BJ (cell line): ENCODE data around the gene FRMPD1. TPM values are rescaled to one million over a fixed set of nuclear protein-coding genes. Genes with fewer than 3 reads are reported as not detected.

Source experiments
- CTCF ChIA-PET: fragments of 350-600 bp; formaldehyde crosslinking; extraction: SDS; loops from one replicate; lab custom pipeline; 2021; ENCODE audit warnings: antibody characterized with exemption, inconsistent platforms; lab: Yijun Ruan, JAX
- POLR2A ChIA-PET: fragments of 300-600 bp; sonication (Branson Sonifier 250); formaldehyde crosslinking; extraction: SDS; loops from one replicate; lab custom pipeline; 2021; ENCODE audit warnings: antibody characterized with exemption; lab: Charles Lee
- DNase-seq: peaks from one replicate; pipeline ENCODE4 v3.0.0-alpha.2; 2011; ENCODE audit warnings: low read depth
- H3K27me3 ChIP-seq: 2 replicates; pipeline ENCODE4 v1.6.0; 2011; ENCODE audit warnings: low read length; ENCODE audit not compliant: control insufficient read depth, insufficient read depth
- H3K36me3 ChIP-seq: 2 replicates; pipeline ENCODE4 v1.5.1; 2011; ENCODE audit warnings: low read length; ENCODE audit not compliant: control insufficient read depth, insufficient read depth
- H3K4me3 ChIP-seq: 2 replicates; pipeline ENCODE4 v1.5.1; 2011; ENCODE audit warnings: low read depth, mild to moderate bottlenecking, control low read depth, low read length
- polyA plus RNA-seq: library from polyadenylated mRNA; depleted of rRNA; stranded (reverse); fragments of >200 nt; gene quantifications from 2 replicates; pipeline ENCODE4 v1.2.3, GENCODE V29; 2011
- TF ChIP-seq, protein P1 (sequence below): IDR thresholded peaks from 2 replicates; pipeline ENCODE4 v1.5.1; 2011; ENCODE audit warnings: low read depth, mild to moderate bottlenecking, control low read depth, inconsistent platforms, low read length, moderate library complexity; ENCODE audit not compliant: insufficient read depth

Gene FRMPD1
- polyA plus RNA-seq, 1 experiment: not detected

DNA sequence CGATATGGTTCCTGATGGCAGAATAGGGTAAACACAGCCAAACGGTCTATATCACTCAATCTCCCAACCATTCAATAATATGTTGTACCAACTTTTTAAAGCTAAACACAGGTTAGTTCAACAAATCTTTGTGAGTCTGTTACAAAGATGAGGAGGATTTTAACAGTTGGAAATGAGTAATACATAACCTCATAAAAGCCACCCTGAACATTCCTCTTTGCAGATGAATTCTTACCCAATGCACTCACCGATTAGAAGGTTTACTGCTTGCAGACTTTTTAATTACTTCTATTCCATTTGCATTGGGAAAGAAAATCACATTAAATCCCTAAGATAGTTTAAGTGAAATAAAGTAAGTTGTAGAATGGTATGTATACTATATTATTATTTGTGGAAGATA, 79.5 kb downstream of the FRMPD1 start:
- POLR2A ChIA-PET: interaction anchor here (0.5 kb wide), 1 partner anchor 31 kb away, joined by 6 read pairs; no protein-coding TSS in a partner anchor
- no peak overlapping the region for H3K4me3 ChIP-seq
- TF ChIP-seq, protein P1, sequence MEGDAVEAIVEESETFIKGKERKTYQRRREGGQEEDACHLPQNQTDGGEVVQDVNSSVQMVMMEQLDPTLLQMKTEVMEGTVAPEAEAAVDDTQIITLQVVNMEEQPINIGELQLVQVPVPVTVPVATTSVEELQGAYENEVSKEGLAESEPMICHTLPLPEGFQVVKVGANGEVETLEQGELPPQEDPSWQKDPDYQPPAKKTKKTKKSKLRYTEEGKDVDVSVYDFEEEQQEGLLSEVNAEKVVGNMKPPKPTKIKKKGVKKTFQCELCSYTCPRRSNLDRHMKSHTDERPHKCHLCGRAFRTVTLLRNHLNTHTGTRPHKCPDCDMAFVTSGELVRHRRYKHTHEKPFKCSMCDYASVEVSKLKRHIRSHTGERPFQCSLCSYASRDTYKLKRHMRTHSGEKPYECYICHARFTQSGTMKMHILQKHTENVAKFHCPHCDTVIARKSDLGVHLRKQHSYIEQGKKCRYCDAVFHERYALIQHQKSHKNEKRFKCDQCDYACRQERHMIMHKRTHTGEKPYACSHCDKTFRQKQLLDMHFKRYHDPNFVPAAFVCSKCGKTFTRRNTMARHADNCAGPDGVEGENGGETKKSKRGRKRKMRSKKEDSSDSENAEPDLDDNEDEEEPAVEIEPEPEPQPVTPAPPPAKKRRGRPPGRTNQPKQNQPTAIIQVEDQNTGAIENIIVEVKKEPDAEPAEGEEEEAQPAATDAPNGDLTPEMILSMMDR: no peak
- CTCF ChIA-PET: no interaction called here
- DNase-seq: peak; percentile 29
- H3K36me3 ChIP-seq: no peaks in the 10 kb centered on the region
- H3K27me3 ChIP-seq: peaks cover 5% of the 10 kb centered on the region

DNA sequence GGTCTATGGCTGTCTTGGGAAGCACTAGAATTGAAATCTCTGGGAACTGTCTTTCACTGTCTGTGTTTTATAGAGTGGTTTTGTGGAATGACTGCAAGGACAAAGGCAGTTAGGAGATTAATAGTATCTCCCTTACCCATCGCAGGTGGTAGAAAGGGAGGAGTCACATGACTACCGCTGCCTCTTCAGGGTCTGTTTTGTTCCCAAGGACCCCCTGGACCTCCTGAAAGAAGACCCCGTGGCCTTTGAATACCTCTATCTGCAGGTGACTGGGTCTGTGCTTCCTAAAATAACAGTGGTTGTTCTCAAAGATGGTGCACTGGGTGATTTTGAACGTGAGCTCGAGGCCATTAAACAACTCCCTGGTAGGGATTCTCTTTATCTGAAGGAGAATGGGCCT, 80.1 kb downstream of the FRMPD1 start:
- Histone ChIP-seq H3K4me3 (no peak overlapping the region), H3K27me3 (peaks cover 8% of the 10 kb centered on the region), H3K36me3 (no peaks in the 10 kb centered on the region)
- ChIA-PET CTCF (no interaction called here), POLR2A (interaction anchor here (0.5 kb wide), 1 partner anchor 32 kb away, joined by 6 read pairs; no protein-coding TSS in a partner anchor)
- DNase-seq: no peak
- TF ChIP-seq, protein P1: no peak

DNA sequence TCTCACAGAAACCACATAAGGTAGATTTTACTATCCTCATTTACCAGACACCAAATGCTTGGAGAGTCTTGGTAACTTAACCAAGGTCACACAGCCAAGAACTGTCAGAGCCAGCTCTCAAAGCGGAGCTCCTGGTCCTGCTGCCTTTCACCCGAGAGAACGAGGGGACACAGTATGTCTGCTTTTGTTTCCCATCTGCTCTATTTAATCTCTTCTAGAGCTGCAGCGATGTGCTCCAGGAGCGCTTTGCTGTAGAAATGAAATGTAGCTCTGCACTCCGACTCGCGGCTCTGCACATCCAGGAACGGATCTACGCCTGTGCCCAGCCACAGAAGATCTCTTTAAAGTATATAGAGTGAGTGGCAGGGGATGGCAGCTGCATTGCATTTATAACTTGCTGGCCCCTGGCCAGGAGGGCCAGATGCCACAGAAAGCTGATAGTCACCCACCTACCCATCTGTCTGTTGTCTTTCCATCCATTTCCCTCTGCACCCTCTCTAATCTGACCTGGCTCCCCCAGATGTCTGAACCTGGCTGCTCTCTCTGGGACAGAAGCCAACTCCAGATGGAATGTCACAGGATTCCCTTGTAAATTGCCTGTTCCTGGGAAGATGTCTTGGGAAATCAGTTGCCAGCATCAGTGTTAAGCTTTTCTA, 81.5 kb downstream of the FRMPD1 start:
- peak; percentile 5 for DNase-seq
- Histone ChIP-seq H3K36me3 (no peaks in the 10 kb centered on the region), H3K27me3 (peaks cover 8% of the 10 kb centered on the region), H3K4me3 (no peak overlapping the region)
- ChIA-PET POLR2A (no interaction called here), CTCF (interaction anchor here (1.2 to 2.4 kb wide), 3 partner anchors 10 to 140 kb away, joined by 3 to 10 read pairs (median 4); partner anchors contain the start of gene TOMM5)
- TF ChIP-seq, protein P1: no peak

DNA sequence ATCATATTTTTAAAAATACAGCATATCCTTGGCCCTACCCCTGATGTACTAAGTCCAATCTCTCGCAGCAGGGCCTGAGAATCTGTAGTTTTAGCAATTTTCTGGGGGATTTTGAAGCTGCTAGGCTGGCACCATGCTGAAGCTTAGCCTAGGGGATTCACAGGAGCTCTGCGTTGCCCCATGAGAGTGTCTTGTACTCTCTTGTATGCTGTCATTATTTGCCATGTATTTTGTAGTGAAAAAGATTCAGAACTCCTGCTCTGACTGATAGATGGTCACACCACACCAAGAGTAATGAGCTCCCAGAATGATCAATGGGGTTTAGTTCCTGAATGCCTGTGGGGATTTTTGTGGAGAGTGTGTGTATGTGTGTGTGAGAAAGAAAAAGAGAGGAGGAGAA, 82.2 kb downstream of the FRMPD1 start:
- TF ChIP-seq, protein P1: no peak
- CTCF ChIA-PET: interaction anchor here (1.2 to 2.4 kb wide), 3 partner anchors 11 to 141 kb away, joined by 3 to 10 read pairs (median 4); partner anchors contain the start of gene TOMM5

DNA sequence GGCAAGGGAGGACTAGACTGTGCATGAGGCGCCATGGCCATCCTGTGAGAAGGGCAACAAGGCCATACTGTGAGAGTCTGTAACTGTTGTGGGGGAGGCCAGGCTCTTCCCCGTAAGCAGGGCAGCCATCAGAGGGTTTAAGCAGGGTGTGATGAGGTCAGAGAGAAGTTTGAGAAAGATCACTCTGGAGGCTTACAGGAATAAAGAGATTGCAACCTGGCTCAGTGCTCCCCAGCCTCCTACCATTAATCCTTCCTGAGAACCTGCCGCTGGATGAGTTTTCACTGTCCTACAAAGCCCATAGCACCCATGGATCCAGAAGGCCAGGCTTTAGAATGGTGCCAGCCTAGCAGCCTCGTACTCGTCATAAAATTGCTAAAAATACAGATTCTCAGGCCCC, 88.5 kb downstream of the FRMPD1 start:
- TF ChIP-seq, protein P1: no peak
- no peak for DNase-seq
- H3K27me3 ChIP-seq: peaks cover 14% of the 10 kb centered on the region
- no peak overlapping the region for H3K4me3 ChIP-seq
- POLR2A ChIA-PET: no interaction called here
- H3K36me3 ChIP-seq: no peaks in the 10 kb centered on the region
- CTCF ChIA-PET: no interaction called here

More for the DNA sequence above, 82.2 kb downstream of the FRMPD1 start:
- DNase-seq: no peak
- Histone ChIP-seq H3K36me3 (no peaks in the 10 kb centered on the region), H3K27me3 (peaks cover 8% of the 10 kb centered on the region), H3K4me3 (no peak overlapping the region)
- POLR2A ChIA-PET: no interaction called here
